ENCODE data around the gene TAF15. TPM values are rescaled to one million over a fixed set of nuclear protein-coding genes. Genes with fewer than 3 reads are reported as not detected.

TAF15 gene
- total and polyA plus RNA-seq, 2 of the 4 experiments (the other 2 are of a cell fraction), result 46.8 to 98.0 TPM

DNA sequence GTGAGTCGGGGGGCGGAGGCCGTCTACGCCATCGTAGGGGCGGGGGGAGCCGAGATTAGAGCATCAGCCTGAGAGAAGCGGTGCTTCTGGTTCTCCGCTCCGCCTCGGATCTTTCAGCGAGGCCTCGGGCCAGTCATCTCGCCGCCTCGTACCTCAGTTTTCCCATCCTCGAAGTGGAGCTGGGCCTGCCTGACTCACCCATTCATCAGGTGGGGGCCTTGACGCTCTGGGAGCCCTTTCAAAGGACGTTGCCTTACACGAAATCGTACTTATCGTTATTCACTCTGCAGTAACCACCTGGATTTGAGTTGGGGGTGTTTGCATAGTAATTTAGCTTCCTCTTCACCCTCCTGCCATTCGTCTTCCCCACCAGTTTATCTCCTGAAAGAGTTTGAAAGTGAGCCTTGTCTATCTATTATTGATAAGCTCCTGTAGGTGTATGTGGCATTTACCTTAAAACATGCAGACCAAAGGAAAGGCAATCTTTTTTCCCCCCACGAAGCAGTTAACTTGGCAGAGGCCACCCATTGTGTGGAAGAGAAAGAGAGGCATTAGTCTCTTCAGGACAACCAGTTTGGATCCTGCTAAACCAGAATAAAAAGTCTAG is 674 bp downstream of the TAF15 start:
- Histone ChIP-seq H3K27me3 (ENCODE audit: control insufficient read depth, insufficient read depth, low read length) (no peaks in the 10 kb centered on the region), H4K5ac (ENCODE audit: low read depth, low read length) (peak overlapping the region; percentile 49; the same call in 1 of the 2 replicates), H3K27ac (ENCODE audit: insufficient read depth, low read length) (peak overlapping the region; percentile 91), H3K36me3 (ENCODE audit: control insufficient read depth, insufficient read depth, low read length) (0 out of 2 replicates have a peak, but pooled peaks cover 2% of the 10 kb centered on the region), H3K56ac (ENCODE audit: extremely low read depth, insufficient read depth, low read length) (peak overlapping the region; percentile 40), H3K23ac (ENCODE audit: low read depth, low read length) (peak overlapping the region; percentile 91), H3K4me1 (ENCODE audit: control insufficient read depth, insufficient read depth, low read length) (peaks cover 10% of the 10 kb centered on the region), H2BK15ac (ENCODE audit: low read depth, low read length) (no peak overlapping the region), H3K9ac (ENCODE audit: low read depth, low read length) (peak overlapping the region; percentile 88), H3K4me2 (ENCODE audit: low read depth, low read length) (peak overlapping the region; percentile 96), H4K8ac (ENCODE audit: low read depth in 2 of 2, low read length in 2 of 2) (peak overlapping the region in 1 of 2 experiments; percentile 59; a peak in 1 of 4 replicates), H3K9me1 (ENCODE audit: insufficient read depth, low read length) (peaks cover 14% of the 10 kb centered on the region), H2BK20ac (ENCODE audit: low read depth, low read length) (no peak overlapping the region), H4K20me1 (ENCODE audit: insufficient read depth, low read length) (peaks cover 42% of the 10 kb centered on the region), H2BK5ac (ENCODE audit: low read depth, low read length, poor library complexity, severe bottlenecking) (peak overlapping the region; percentile 90), H3K9me3 (ENCODE audit: control insufficient read depth, insufficient read depth, low read length) (no peaks in the 10 kb centered on the region), H3K18ac (ENCODE audit: low read depth, low read length) (peak overlapping the region; percentile 65; the same call in 1 of the 2 replicates), H2AK5ac (ENCODE audit: low read depth, low read length) (peak overlapping the region; percentile 86; the same call in 1 of the 2 replicates), H2AFZ (replicated peaks; ENCODE audit: low read length, poor library complexity) (peak overlapping the region; percentile 92), H3K79me1 (ENCODE audit: low read depth in 1 of 2, low read length in 2 of 2) (peaks cover 0 to 30% of the 10 kb centered on the region in 2 experiments; a peak in 2 of 4 replicates), H2BK120ac (ENCODE audit: low read depth, low read length) (no peak overlapping the region), H3K4me3 (ENCODE audit: insufficient read depth, low read depth, low read length) (peak overlapping the region; percentile 83), H2AK9ac (replicated peaks; ENCODE audit: low read depth, low read length, poor library complexity) (peak overlapping the region; percentile 18), H3K4ac (ENCODE audit: low read depth, low read length) (peak overlapping the region; percentile 85), H3K14ac (replicated peaks; ENCODE audit: low read depth, low read length) (peak overlapping the region; percentile 93), H4K91ac (ENCODE audit: insufficient read depth, low read depth, low read length) (peak overlapping the region; percentile 48)
- 1% methylated on average over 13 of the region's 24 CpGs; no CpG with 5 or more reads in 1 of the 2 experiments for WGBS, 2 experiments (ENCODE audit: extremely low coverage in 2 of 2, insufficient read length in 1 of 2)
- no peak for ATAC-seq (ENCODE audit: low read depth)
- peak; percentile 75 for TF ChIP-seq MAZ (IDR thresholded peaks at IDR 0.05; ENCODE audit: borderline replicate concordance, low read depth, low read length)
- no peak for TF ChIP-seq MXI1 (IDR thresholded peaks at IDR 0.05; ENCODE audit: borderline replicate concordance, low read depth, low read length)
- in situ Hi-C loops (cut with MboI; ENCODE audit: low sequenced_read_pairs) (loop anchor here (5.0 kb wide), 1 partner anchor 48 kb away; the partner anchor contains the start of gene C17orf50), intact Hi-C loops (cut with micrococcal nuclease) (loop anchor here (1.0 kb wide), 1 partner anchor 223 kb away; the partner anchor contains the start of gene AP2B1), dilution Hi-C loops (cut with HindIII; ENCODE audit: low sequenced_read_pairs, unreplicated experiment) (no loop called here)
- CTCF ChIA-PET, result interaction anchor here (1.1 to 1.8 kb wide), 5 partner anchors 10 to 46 kb away, joined by 3 to 18 read pairs (median 5); no protein-coding TSS in a partner anchor
- BruUV-seq (replicated peaks), result no TSS peak
- peak; percentile 23 for DNase-seq
- POLR2A ChIA-PET (ENCODE audit: unreplicated experiment), result no interaction called here

Measured in IMR-90 (cell line).